Activated T-cell treated with anti-CD3 and anti-CD28 coated beads for 24 hours (primary cell): Measurements from ENCODE around the gene DENND1A.

ENCODE experiments used
- DNase-seq: peaks from one replicate; pipeline ENCODE4 v3.0.0-alpha.2; 2020; ENCODE audit warnings: low read depth

DENND1A gene

DNA sequence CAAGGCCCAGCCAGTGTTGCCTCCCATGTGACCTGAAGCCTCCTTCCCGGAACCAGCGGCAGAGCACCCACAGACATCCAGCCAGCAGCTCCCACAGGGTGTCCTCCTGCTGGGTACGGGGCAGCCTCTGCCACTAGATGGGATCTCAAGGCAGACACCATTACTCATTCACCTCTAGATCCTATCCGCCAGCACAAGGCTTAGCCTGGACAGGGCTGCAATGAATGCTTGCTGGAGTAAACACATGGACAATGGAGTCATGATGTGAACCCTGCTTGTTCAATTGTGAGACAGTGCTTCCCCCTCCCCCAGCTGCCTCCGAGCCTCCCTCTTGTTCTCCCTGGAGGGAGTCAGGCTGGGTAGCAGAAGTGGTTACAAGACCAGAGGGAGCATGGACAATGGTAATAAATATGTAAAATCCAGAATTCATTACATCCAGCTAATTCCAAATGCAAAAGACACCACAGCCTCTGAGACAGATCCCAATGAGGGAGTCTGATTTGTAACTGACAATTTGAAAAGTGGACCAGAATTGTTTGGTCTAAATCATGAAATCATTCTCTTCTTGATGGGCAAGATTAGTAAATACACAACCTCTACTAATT is 441.9 kb downstream of the DENND1A start:
- DNase-seq, result no peak

DNA sequence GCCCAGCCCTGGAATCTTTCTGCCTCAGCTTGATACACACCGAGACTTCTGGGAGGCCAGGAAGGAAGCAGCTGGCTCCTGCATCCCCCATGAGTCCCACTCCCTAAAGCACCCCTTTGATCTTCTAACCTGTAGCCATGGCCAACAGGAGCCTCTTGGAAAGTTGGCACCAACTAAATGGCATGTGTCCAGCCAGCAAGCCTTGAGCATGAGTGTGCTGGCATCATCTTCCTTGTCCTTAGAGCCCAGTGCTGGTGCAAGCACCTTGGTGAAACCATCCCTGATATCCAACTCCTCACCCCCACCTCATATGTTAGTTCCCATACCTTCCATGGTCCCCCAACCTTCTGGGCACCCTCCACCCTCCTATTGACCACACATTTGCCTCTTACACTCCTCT is 443.5 kb downstream of the DENND1A start:
- DNase-seq, result no peak

DNA sequence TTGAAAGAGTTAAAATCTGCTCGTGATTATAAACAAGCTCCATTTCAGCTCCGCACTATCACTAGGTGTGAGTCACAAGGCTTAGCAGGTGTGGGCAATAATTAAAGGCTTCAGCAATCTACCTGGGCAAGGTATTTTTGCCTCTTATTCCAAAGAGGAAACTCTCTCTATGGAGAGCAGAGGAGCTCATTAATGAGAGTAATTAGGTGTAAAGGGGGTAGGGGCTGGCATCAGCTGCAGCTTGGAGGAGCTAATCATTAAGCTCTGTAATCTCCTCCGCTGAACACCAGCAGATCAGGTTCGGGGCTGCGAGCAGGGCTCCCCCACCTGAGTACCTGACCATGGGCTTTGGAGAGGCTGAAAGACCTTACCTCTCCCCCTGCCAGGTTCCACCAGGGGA is 444.7 kb downstream of the DENND1A start:
- DNase-seq, result no peak

DNA sequence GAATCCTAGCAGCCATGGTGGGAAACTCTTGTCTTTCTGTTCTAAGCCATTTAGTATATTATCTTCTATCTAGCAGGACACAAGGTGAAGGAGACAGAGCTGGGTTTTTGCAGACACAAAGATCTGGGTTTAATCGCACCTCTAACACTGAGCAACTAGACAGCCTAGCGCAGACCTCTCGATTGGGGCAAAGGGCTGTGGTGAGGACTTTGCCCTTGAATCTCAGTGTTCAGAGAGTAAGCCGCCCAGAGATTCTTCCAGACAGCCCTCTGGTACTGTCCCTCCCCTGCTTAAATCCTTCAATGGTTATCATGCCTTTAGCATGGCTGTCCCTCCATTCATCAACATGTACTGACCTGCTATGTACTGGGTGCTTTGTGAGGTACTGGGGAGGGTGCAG is 445.8 kb downstream of the DENND1A start:
- no peak for DNase-seq

DNA sequence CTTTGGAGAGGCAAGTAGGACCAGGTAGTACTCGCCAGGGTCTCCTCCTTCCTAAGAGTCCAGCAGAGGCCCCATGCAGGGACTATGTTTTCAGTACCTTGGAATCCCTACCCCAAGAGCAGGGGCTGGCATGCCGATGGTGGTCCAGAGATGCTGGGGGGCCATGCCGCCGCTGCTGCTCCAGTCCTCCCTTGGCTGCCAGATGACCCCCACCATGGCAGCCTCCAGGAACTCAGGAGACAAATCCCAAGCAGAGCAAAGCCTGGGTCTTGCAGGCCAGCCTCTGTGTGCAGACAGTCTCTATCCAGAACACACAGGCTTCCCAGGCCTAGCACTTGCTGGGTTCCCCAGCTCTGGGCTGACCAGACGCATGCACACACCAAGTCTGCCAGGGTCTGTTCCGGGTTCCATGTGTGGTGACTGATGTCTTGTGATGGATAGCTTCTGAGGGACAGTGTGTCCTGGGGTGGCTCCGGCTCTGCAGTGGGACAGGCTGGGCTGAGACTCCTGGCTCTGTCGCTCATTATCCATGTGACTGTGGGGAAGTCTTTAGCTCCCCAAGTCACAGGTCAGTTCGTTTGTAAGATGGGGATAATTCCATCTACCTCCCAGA is 446.6 kb downstream of the DENND1A start:
- no peak for DNase-seq

DNA sequence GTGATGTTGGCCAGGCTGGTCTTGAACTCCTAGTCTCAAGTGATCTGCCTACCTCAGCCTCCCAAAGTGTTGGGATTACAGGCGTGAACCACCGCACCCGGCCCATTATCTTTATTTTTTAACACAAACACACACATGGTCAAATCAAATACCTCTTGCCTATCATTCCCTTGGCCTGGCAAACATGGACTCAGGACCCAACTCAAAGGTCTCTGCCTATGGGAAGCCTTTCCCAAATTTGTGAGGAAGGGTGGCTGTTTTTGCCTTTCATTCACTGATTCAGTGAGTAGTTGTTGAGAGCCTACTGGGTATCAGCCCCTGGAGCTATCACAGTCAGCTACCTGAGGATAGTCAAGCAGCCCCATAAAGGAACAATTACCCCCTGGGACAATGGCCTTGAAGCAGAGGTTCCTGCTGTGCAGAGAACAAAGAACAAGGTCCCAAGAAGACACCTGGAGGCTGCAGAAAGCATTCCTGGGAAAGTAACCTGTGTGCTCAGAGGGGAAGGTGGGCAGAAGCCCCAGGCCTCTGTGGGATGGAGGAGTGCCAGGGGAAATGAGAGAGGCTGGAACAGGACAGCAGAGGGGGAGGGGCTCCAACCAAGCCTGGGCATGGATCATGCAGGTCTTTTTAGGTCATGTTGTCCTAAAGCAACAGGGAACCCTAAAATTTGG is 447.5 kb downstream of the DENND1A start:
- no peak for DNase-seq

DNA sequence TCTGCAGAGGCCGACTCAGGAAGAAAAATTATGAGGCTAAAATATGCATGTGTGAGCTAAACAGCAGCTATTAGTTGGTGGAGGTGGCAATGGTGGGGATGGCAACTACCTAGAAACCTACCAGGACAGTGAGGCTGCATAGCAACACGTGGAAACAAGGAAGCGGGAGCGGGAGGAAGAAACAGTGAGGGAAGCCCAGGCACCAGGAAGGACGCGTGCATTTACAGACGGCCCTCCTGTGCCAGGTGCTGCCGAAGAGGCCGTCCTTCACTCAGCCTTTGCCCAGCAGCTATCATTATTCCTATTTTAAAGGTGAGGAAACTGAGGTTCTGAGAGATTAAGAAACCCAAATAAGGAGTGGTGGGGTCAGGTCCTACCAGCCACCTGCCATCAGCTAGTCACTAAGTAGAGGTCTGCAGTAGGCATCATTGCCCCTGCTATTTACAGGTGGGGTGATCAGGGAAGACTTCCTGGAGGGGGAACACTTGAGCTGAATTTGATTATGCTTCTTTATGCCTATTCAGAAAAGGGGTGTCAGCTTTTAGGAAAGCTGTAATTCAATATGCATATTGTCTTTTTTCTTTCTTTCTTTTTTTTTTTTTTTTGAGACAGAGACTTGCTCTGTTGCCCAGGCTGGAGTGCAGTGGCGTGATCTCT is 448.6 kb downstream of the DENND1A start:
- no peak for DNase-seq

DNA sequence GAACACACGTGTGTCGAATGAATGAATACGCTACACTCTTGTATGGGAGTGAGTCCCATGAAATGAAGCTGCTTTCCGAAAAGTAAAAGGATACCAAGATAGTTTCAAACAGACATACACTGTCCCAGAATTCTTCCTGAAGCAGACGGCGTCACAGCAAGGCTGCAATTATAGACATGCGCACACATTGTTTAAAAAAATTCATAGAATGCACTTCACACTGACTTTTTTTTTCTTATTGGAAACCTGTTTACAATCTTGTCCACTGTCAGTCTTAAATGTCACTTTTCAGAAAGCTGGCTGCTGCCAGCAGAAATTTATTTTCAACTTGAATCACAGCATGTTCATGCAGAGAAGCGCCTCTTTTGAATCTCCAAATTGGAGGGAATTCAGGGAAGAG is 449.1 kb downstream of the DENND1A start:
- no peak for DNase-seq

DNA sequence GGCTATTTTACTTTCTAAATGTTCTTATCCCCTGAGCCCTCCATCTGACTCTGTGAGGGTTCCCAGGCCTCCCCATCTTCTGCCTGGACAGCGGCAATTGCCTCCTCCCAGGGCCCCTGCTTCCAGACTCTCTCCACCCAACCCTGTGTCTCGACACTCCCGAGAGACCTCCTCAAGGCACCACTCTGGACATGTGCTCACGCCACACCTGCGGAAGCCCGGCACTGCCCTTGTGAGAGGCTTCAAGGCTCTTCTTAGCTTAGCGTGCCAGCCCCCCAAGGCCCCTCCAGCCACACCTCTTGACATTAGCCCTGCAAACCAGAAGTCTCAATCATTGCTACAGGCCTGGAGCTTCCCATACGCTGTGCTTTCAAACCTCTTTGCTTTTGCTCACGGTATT is 449.8 kb downstream of the DENND1A start:
- DNase-seq, result no peak

DNA sequence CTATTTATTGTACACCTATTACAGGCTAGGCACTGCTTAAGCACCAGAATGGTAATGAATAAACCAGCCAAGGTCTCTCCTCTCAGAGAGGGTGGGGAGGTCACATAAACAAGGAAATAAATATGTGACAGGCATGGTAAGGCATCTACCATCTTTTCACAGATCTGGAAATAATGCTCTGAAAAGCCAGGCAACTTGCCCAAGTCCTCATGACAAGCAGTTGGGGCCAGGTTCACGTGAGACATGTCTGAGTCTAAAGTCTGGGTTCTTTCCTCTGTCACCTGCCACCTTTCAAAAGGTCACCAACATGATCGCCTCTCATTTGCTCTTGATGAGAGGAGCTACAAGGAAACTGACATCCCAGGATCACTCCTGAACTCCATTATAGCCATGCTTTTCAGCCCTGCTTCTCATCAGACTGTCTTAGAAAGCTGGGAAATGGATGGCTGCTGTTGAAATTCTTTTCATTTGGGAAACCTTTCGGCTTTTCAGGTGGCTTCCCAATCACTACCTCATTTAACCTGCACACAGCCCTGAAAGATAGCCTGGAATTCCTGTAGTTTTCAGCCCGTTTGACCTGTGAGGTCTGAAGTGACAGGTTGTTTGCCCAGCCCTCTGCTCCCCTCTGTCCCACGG is 450.8 kb downstream of the DENND1A start:
- no peak for DNase-seq

DNA sequence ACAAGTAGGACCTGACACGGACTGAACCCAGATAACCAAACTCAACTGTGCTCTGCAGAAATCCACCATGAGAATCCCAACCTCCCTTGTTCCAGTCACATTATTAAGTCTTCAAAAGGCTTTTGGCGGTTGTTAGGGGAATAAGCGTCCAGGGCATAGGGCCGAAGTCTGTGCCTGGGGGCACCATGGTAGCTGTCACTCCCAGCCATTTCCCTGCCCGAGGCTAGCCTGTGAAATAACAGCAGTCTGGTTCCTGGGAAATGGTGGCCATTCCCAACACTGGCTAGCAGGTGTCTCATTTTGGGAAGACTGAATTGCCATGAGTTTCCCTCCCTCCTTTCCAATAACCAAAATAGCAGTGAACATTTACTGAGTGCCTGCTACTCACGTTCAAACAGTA is 451.8 kb downstream of the DENND1A start:
- DNase-seq, result no peak

DNA sequence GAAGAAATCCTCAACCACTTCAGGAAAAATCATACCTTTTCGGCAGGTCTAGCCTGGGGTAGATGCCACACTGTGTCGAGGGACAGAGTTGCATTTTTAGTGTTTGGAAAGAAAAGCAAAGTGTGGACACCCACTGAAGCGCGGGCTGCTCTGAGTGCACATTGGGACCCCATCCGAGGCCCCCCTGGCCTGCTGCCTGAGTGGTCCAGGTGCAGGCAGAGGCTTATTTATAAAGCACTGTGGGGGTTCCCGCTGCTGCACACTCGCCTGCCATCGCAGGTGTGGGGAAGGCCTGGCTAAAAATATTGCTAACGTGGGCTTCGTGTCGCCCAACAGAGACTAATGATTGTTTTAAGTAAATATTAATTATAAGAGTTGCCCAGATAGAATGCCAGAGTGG is 454.5 kb downstream of the DENND1A start:
- DNase-seq, result no peak

DNA sequence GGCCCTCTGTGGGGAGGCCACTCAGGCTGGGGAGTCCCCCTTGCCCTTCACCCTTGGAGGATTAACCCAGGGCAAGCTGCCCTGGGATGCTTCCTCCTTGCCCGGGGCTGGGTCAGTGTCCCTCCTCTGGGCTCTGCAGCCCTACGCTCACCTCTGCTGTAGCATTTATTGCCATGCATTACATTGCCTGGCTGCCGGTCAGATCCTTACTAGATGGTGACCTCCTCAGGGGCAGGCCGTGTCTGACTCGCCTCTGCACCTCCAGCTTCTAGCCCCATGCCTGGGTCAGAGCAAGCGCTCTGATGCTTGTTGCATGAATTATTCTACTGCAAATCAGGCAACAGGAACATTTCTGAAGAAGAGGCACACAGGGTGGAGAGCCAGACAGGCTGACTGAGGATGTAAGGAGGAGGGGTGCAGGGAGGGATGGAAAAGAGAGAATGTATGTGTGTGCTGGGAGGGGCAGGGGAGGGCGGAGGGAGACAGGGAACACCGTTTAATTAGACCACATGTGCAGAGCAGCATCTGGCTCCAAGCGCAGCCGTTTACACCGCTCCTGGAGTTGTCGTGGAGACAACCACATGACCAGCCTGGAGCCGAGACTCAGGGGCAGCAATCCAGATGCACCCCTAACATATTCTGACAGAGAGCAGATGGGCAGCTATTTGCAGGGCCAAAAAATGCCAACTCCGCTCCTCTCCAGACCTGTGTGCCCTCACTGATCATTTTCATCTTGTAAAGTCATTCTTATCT is 456.9 kb downstream of the DENND1A start:
- no peak for DNase-seq

DNA sequence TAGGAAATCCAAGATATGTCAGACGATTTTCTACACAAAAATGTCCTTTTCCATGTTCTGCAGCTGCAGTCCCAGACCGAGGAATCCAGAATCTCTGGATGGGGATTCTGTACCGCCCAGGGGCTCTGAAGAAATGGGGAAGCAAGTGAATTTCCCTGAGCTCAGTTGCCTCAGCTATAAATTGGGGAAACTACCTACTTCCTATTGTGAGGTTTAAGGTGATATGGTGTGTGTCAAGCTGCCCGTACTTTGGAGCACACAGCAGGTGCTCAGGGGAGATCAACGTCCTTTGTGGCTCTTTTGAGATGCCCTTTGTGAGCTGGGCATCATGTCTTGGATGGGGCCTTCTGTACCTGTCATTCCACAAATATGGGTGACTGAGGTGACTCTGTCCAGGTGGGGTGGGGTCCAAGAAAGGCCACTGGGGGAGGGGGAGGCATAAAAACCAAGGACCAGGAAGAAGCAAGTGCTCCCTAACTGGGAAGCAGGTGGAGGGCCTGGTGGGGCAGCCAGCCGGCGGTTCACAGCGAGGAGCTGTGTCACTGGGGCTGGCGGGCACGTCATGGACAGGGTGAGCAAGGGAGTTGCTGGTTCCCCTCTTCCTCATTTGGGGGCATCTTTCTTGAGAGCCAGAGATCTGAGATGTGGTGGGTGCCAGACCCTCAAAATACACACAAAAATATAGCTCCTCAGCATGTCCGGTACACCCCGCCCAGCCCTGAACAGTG is 457.9 kb downstream of the DENND1A start:
- no peak for DNase-seq

DNA sequence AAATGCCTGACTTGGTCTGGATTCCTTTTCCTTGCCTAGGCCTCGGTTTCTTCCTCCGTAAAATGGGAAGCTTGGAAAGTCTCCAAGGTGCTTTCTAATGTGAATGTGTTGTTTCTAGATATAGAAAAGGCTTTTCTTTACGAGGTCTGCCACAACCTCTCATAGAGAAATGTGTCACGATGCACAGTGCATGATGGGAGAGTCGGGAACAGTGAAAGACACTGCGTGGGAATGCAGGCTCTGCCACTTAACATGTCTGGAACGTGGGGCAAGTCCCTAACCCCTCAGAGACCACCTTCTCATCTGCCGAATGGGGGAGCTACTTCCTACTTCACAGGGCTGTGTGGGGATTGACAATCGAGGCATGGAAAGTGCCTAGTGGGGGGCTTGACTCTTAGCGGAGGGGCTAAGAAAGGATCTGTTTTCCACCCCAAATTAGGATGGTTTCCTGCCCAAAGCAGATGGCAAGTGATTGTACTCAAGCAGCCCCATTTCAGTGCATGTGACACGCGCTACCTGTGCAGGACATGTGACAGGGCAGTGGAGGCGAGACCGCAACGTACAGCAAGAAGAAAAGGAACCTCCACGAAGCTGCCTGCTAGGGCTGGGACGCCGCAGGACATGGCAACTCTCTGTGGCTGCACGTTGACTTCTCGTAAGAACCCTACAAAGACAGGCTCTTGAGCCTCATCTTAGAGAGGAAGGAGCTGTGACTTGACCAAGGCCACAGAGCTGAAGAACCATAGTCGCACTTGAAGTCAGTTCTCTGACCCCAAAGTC is 458.7 kb downstream of the DENND1A start:
- DNase-seq, result no peak

DNA sequence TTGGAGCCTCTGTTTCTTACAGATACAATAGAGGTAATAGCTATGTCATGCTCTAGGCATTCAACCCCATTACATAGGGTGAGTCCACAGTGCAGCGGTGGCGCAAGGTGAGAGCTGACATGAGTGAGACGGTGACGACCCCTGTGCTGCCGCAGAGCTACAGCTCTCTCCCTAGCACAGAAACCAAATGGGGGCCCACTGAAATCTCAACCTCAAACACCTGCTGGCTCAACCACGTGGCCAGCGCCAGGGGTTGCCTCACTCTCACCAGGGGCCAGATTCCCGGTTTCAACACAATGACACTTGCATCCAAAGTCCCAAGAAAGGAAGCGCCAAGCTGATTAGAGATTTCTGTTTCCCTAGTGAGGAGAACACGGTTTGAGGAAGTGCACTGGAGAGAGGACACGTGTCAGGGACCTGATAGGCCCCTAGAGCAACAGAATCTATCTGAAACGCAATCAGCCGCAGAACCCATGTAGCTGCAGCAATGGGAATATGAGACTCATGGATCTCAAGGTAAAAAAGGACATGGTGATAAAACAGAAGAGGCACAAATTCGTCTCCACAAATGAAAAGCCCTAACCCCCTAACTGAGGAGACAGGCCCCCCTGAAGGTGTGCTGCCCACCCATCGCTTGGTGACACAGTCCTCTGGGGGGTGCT is 459.7 kb downstream of the DENND1A start:
- no peak for DNase-seq

DNA sequence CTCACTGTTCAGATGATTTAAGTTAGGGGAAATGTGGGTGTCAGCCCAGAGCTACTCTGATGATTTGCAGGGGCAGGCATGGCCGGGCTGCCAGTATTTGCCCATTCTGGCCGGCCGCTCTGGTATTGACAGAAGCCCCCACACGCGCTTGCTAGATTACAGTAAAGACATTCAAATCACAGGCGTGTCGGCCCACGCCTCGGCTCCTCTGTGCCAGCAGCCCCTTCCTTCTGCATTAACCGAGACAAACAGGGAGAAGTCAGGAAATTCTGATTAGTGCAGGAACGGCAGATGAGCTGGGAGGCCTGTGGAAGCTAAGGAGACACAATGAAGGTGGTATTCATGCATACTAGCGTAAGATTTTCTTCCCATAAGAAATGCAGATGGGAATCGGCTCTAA is 460.6 kb downstream of the DENND1A start:
- no peak for DNase-seq

DNA sequence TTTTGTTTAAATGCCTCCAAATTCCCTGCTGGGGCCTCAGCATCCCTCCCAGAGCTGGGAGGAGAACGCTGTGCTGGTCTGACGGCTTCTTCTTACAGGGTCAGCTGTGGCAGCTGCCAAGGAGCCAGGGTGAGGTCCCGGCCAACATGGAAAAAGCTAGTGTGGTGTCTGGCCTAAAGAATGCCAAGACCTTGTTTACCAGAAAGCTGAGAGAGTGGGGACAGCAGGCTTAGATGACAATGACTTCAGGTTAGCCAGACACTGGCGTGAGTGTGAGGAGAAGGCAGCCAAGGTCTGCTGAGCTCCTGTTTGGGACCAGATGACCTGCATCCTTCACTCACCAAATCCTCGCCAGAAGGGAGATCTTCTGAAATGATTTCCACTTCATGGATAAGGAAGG is 461.4 kb downstream of the DENND1A start:
- DNase-seq, result no peak

DNA sequence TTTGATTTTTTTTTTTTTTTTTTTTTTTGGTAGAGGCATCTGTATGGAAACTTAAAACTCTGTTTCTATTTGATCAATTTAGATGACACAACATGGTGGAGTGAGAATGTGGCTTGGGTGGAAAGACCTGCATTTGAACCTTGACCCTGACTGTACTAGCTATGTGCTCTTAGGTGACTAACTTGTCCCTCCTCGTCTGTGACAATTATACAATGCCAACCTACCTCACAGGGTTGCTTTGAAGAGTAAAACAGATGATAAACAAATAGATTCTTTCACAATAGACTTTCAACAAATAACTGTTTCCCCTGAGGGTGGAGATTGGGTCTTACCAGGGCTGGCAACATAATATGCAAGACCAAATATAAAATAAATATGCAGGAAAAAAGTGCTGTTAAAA is 464.6 kb downstream of the DENND1A start:
- no peak for DNase-seq

DNA sequence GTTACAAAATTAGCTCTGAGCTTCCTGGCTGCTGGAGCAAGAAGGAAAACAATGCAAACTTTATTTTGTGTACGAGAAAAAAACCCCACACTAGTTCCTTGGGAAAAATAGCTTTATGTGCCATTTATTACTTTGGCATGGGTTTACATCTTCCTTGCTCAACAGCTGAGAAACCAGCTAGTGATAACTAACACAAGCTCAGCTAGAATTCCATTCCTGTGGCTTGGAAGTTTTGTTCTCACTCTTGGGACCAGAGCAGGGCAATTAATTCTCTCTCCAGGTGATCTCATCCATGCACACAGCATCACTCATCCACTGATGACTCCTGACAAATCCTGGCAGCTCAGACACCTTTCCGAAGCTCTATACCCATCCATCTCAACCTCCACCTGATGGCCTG is 469.8 kb downstream of the DENND1A start:
- no peak for DNase-seq
